Upper lobe of left lung (tissue), 6 donors: ENCODE data around the gene RHOH. TPM values are rescaled to one million over a fixed set of nuclear protein-coding genes. Genes with fewer than 3 reads are reported as not detected.
A peak's percentile ranks its signal among the peaks of the same experiment; 100 is the strongest.

Experiments
- ATAC-seq, 2 donors: fragments of 200-7000 bp; cut with Tn5 transposase; one replicate each; pipeline ENCODE4 v1.9.1; 2022; ENCODE audit warnings: mild to moderate bottlenecking in 2 of 2, moderate library complexity in 2 of 2; ENCODE audit not compliant: low FRiP score in 2 of 2
- DNase-seq, 2 donors: peaks; one replicate each; pipeline ENCODE4 v3.0.0-alpha.2; 2019 to 2020
- H3K27ac ChIP-seq, 4 donors: fragments of 200-600 bp; sonication (generic); one replicate each; pipeline ENCODE4 v1.5.1; 2016 to 2019
- H3K27me3 ChIP-seq, 4 donors: fragments of 200-600 bp; sonication (generic); one replicate each; pipeline ENCODE4 v1.5.1; 2017 to 2019
- H3K36me3 ChIP-seq, 4 donors: fragments of 200-600 bp; sonication (generic); one replicate each; pipeline ENCODE4 v1.5.1; 2016 to 2019
- H3K4me1 ChIP-seq, 4 donors: fragments of 200-600 bp; sonication (generic); one replicate each; pipeline ENCODE4 v1.5.1; 2018 to 2019
- H3K4me3 ChIP-seq, 4 donors: fragments of 200-600 bp; sonication (generic); one replicate each; pipeline ENCODE4 v1.5.1; 2017 to 2019; ENCODE audit warnings: mild to moderate bottlenecking in 2 of 4, moderate library complexity in 1 of 4
- H3K9me3 ChIP-seq, 4 donors: fragments of 200-600 bp; sonication (generic); one replicate each; pipeline ENCODE4 v1.5.1; 2018 to 2019
- EP300 ChIP-seq, 4 donors: sonication (generic); formaldehyde crosslinking; IDR thresholded peaks; one replicate each; pipeline ENCODE4 v1.5.1; 2017; ENCODE audit warnings: antibody characterized with exemption in 4 of 4, control low read depth in 2 of 4
- POLR2A ChIP-seq, 4 donors: fragments of 450-650 bp; IDR thresholded peaks; one replicate each; pipeline ENCODE4 v1.5.1; 2016 to 2017; ENCODE audit warnings: antibody characterized with exemption in 4 of 4, mild to moderate bottlenecking in 2 of 4
- POLR2AphosphoS5 ChIP-seq, 2 donors: sonication (generic); formaldehyde crosslinking; IDR thresholded peaks; one replicate each; pipeline ENCODE4 v1.5.1; 2017; ENCODE audit warnings: antibody characterized with exemption in 2 of 2
- WGBS, 2 donors: methylation state at CpG; one replicate each; pipeline ENCODE4 v1.1.5; 2017 to 2018; 5-methylcytosine and 5-hydroxymethylcytosine counted together
- total RNA-seq, 6 donors: library from RNA; depleted of rRNA in 4 of 6; stranded (reverse); fragments of >200 nt in 4 of 6; gene quantifications; one replicate each; pipeline versions ENCODE4 v1.1.0 to v1.2.1, GENCODE V29; 2016 to 2021
- TF ChIP-seq, protein P1 (sequence below), 6 experiments: fragments of 450-650 bp in 4 of 6; fragments of 200-600 bp in 2 of 6; sonication (generic) in 2 of 6; IDR thresholded peaks; one replicate each; pipeline ENCODE4 v1.5.1; 2016 to 2019; ENCODE audit warnings: antibody characterized with exemption in 6 of 6
- donor health status: DM: no; HTN: no; CAD: no; lungs with moderate emphysema.
- donor health status: DM: no; HTN: yes; CAD: no; lungs with severe emphysema.

Gene RHOH
- total RNA-seq, 6 donors from 2014 or later: 5.5 to 19.9 (median 8.4) TPM

DNA sequence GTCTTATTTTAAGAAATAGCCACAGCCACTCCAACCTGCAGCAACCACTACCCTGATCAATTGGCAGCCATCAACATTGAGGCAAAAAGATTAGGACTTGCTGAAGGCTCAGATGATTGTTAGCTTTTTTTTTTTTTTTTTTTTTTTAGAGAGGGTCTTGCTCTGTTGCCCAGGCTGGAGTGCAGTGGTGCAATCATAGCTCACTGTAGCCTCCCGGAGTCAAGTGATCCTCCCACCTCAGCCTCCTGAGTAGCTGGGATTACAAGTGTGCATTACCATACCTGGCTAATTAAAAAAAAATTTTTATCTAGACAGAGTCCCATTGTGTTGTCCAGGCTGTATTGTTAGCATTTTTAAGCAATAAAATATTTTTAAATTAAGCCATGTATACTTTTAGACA is 26.5 kb downstream of the RHOH start:
- H3K36me3 ChIP-seq: no peaks in the 10 kb centered on the region
- H3K9me3 ChIP-seq: no peaks in the 10 kb centered on the region
- H3K27me3 ChIP-seq: no peaks in the 10 kb centered on the region
- TF ChIP-seq EP300 (IDR thresholded peaks at IDR 0.05) (no peak), POLR2A (IDR thresholded peaks at IDR 0.05) (no peak), POLR2AphosphoS5 (IDR thresholded peaks at IDR 0.05) (no peak)
- TF ChIP-seq, protein P1, sequence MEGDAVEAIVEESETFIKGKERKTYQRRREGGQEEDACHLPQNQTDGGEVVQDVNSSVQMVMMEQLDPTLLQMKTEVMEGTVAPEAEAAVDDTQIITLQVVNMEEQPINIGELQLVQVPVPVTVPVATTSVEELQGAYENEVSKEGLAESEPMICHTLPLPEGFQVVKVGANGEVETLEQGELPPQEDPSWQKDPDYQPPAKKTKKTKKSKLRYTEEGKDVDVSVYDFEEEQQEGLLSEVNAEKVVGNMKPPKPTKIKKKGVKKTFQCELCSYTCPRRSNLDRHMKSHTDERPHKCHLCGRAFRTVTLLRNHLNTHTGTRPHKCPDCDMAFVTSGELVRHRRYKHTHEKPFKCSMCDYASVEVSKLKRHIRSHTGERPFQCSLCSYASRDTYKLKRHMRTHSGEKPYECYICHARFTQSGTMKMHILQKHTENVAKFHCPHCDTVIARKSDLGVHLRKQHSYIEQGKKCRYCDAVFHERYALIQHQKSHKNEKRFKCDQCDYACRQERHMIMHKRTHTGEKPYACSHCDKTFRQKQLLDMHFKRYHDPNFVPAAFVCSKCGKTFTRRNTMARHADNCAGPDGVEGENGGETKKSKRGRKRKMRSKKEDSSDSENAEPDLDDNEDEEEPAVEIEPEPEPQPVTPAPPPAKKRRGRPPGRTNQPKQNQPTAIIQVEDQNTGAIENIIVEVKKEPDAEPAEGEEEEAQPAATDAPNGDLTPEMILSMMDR (IDR thresholded peaks at IDR 0.05): no peak
- H3K4me1 ChIP-seq: no peaks in the 10 kb centered on the region
- no peak overlapping the region for H3K4me3 ChIP-seq
- 88 to 95% methylated on average over 1 of the region's 1 CpG for WGBS, 2 donors
- no peak overlapping the region for H3K27ac ChIP-seq
- DNase-seq (no peak), ATAC-seq (no peak)

DNA sequence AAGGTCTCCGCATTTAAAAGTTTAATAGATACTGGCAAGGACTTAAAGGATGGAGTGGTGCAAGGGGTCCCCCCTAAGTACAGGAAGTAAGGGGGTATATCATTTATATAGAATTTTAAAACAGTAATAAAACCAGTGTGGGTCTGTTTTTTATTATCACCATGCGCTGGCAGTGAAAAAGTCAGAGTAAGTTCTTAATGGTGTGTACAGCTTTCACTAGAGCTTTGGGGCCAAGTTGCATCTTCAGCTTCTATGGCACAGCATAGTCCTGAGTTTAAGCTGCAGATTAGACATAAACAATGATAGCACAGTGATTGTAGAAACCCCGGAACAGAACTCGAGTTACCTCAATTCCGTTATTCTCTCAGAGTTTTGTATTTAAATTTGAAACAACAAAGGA is 27.6 kb downstream of the RHOH start:
- Histone ChIP-seq H3K4me1 (no peaks in the 10 kb centered on the region), H3K9me3 (no peaks in the 10 kb centered on the region), H3K27me3 (no peaks in the 10 kb centered on the region), H3K4me3 (no peak overlapping the region), H3K27ac (no peak overlapping the region), H3K36me3 (no peaks in the 10 kb centered on the region)
- no peak for DNase-seq
- ATAC-seq: no peak
- 89 to 91% methylated on average over 5 of the region's 5 CpGs for WGBS, 2 donors
- TF ChIP-seq, protein P1 (IDR thresholded peaks at IDR 0.05): no peak
- TF ChIP-seq POLR2AphosphoS5 (IDR thresholded peaks at IDR 0.05): no peak
- TF ChIP-seq EP300 (IDR thresholded peaks at IDR 0.05): no peak
- no peak for TF ChIP-seq POLR2A (IDR thresholded peaks at IDR 0.05)

DNA sequence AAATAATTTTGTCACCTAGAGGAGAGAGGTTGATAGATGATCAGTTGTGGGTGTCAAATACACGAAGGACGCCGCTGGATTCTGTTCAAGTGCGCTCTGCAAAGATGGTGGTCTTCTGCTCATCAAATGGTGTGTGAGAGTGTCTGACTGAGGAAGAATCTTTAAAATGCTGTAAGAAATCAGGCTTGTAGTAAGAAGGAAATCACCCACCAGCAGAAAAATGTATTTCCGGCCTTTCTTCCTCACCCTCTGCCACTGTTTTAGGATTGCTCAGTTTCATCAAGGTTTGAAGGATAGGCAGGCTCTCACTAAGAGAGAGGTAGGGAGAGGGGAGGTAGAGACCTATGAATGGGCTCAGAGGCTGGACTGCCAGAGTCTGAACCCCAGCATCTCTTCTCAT is 28.7 kb downstream of the RHOH start:
- no peak for ATAC-seq
- no peak for TF ChIP-seq EP300 (IDR thresholded peaks at IDR 0.05)
- no peak for TF ChIP-seq POLR2AphosphoS5 (IDR thresholded peaks at IDR 0.05)
- TF ChIP-seq, protein P1 (IDR thresholded peaks at IDR 0.05): no peak
- no peak for TF ChIP-seq POLR2A (IDR thresholded peaks at IDR 0.05)

DNA sequence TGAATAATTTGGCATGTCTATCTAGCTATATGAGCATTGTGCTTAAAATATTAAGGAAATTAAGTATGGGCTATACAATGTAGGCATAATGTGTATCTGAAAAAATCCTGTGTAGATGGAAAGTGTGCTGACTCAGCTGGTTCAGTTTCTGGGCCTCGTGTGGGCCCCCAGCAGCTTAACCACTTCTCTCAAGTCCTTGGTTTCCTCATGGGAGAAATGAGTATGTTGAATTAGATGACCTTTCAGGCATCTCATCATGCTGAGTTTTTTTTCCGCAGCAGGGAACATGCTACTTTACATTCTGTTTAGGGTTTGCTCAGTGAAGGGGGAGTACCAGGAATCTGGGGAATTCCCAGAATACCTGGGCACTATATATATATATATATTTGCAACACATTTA is 30.5 kb downstream of the RHOH start:
- Histone ChIP-seq H3K4me1 (no peaks in the 10 kb centered on the region), H3K4me3 (no peak overlapping the region), H3K36me3 (no peaks in the 10 kb centered on the region), H3K27ac (no peak overlapping the region), H3K27me3 (no peaks in the 10 kb centered on the region), H3K9me3 (no peaks in the 10 kb centered on the region)
- 36 to 42% methylated on average over 2 of the region's 2 CpGs for WGBS, 2 donors
- TF ChIP-seq POLR2A (IDR thresholded peaks at IDR 0.05) (no peak), EP300 (IDR thresholded peaks at IDR 0.05) (no peak), POLR2AphosphoS5 (IDR thresholded peaks at IDR 0.05) (no peak)
- TF ChIP-seq, protein P1 (IDR thresholded peaks at IDR 0.05): no peak
- ATAC-seq (no peak), DNase-seq (no peak)

More for the DNA sequence above, 28.7 kb downstream of the RHOH start:
- H3K9me3 ChIP-seq: no peaks in the 10 kb centered on the region
- DNase-seq: no peak
- no peak overlapping the region for H3K27ac ChIP-seq
- WGBS, 2 donors: 84 to 87% methylated on average over 5 of the region's 5 CpGs
- no peaks in the 10 kb centered on the region for H3K27me3 ChIP-seq
- H3K36me3 ChIP-seq: no peaks in the 10 kb centered on the region
- H3K4me1 ChIP-seq: no peaks in the 10 kb centered on the region
- no peak overlapping the region for H3K4me3 ChIP-seq

DNA sequence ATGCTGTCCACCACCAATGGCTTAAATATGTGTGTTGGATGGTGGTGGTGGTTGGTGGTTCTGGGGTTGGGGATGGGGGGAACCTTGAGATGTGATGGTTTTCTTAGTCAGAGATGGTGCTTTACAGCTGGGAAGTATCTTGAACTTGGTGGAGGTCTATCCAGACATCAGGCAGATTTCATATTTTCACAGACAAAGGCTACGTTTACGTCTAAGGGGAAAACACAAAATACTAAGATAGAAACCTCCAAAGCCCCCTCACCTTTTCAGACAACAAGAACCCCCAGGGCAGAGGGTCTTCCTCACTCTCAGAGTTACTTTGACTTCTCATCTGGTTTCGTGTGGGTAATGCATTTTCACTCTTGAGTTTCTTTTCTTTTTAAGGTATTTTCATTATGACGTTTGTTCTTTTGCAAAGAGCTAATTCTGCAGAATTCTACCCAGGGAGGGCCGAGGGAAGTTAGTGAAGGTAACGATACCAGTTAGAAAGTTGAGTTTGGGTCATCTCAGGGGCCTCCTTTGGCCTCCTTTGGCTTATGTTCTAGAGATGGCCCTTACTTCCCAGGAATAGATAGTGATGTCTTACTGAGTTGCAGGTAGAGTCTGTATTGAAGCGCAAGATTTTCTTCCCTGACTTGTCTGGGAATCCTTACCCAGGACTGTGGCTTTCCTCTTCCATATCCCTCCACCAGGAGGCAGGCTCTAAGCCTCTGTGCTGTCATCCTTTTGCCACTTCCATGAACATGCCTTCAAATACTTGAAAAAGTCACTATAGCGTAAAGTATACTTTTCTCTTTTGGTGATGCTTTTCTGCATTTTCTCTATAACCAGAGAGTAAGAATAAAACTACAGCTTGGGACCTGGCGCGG is 31.9 kb downstream of the RHOH start:
- Histone ChIP-seq H3K27ac (no peak overlapping the region), H3K4me1 (no peaks in the 10 kb centered on the region), H3K36me3 (no peaks in the 10 kb centered on the region), H3K9me3 (no peaks in the 10 kb centered on the region), H3K27me3 (no peaks in the 10 kb centered on the region), H3K4me3 (no peak overlapping the region)
- DNase-seq: no peak
- no peak for ATAC-seq
- WGBS, 2 donors: 85 to 89% methylated on average over 10 of the region's 10 CpGs
- TF ChIP-seq POLR2A (IDR thresholded peaks at IDR 0.05): no peak
- TF ChIP-seq POLR2AphosphoS5 (IDR thresholded peaks at IDR 0.05): no peak
- TF ChIP-seq, protein P1 (IDR thresholded peaks at IDR 0.05): peak in 2 of 6 experiments; percentile 24 to 25
